Activated CD8-positive, alpha-beta T cell treated with anti-CD3 and anti-CD28 coated beads for 36 hours (primary cell): ENCODE measurements around the gene WIF1. TPM values are rescaled to one million over a fixed set of nuclear protein-coding genes. Genes with fewer than 3 reads are reported as not detected.

Experiments used
- ATAC-seq: fragments of 200-7000 bp; cut with Tn5 transposase; one replicate; pipeline ENCODE4 v1.10.0; 2021; ENCODE audit warnings: mild to moderate bottlenecking, moderate library complexity
- CTCF ChIA-PET: fragments of 350-600 bp; sonication (Branson Sonifier 250); formaldehyde crosslinking; loops from one replicate; lab custom pipeline; 2021; ENCODE audit warnings: antibody characterized with exemption; lab: Charles Lee
- POLR2A ChIA-PET: fragments of 350-600 bp; sonication (Branson Sonifier 250); formaldehyde crosslinking; loops from one replicate; lab custom pipeline; 2021; ENCODE audit warnings: antibody characterized with exemption; lab: Charles Lee
- DNase-seq: peaks from one replicate; pipeline ENCODE4 v3.0.0-alpha.2; 2020
- H3K27ac Mint-ChIP-seq: one replicate; pipeline ENCODE4 v1.8.0; 2021; ENCODE audit warnings: mild to moderate bottlenecking, mixed read lengths
- H3K27me3 Mint-ChIP-seq: one replicate; pipeline ENCODE4 v1.8.0; 2021; ENCODE audit warnings: mixed read lengths
- H3K36me3 Mint-ChIP-seq: one replicate; pipeline ENCODE4 v1.8.0; 2021; ENCODE audit warnings: low read depth, mixed read lengths
- H3K4me1 Mint-ChIP-seq: one replicate; pipeline ENCODE4 v1.8.0; 2021; ENCODE audit warnings: low read depth, mixed read lengths
- H3K4me3 Mint-ChIP-seq: one replicate; pipeline ENCODE4 v1.8.0; 2021; ENCODE audit warnings: mild to moderate bottlenecking, moderate library complexity, mixed read lengths
- H3K9me3 Mint-ChIP-seq: one replicate; pipeline ENCODE4 v1.8.0; 2021; ENCODE audit warnings: mixed read lengths
- intact Hi-C: fragments of 100-400 bp; cut with micrococcal nuclease; formaldehyde crosslinking; loops from one replicate; pipeline ENCODE4 v1.10.0; 2022
- total RNA-seq, 2 experiments: library from RNA; stranded (reverse); gene quantifications; one replicate each; pipeline ENCODE4 v1.2.3, GENCODE V29; 2021
- TF ChIP-seq, protein P1 (sequence below): fragments of 200-600 bp; IDR thresholded peaks from one replicate; pipeline ENCODE4 v1.8.0; 2022; ENCODE audit warnings: antibody characterized with exemption, mild to moderate bottlenecking

The WIF1 gene
- total RNA-seq, 2 experiments from 2014 or later = not detected

DNA sequence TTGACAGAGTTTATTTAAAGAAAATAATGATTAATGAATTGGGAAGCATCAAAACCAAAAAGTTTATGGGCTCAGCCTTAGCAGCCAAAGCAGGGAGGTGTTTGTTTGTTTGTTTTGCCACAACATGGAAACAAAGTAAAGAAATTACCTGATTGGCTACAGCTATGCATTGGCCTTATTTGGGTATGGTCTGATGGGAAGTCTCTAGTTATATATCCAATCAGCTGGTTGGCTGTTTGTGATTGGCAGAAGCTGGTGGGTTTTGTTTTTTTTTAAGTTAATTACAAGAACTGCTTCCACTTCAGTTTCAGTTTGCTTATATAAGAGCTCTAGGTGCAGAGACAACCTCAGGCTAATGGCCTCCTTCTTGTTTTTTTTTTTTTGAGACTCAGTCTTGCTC, 43.7 kb upstream of the WIF1 start:
- H3K27me3 Mint-ChIP-seq = peaks cover 13% of the 10 kb centered on the region
- H3K9me3 Mint-ChIP-seq = no peaks in the 10 kb centered on the region
- no peak overlapping the region for H3K27ac Mint-ChIP-seq
- TF ChIP-seq, protein P1, sequence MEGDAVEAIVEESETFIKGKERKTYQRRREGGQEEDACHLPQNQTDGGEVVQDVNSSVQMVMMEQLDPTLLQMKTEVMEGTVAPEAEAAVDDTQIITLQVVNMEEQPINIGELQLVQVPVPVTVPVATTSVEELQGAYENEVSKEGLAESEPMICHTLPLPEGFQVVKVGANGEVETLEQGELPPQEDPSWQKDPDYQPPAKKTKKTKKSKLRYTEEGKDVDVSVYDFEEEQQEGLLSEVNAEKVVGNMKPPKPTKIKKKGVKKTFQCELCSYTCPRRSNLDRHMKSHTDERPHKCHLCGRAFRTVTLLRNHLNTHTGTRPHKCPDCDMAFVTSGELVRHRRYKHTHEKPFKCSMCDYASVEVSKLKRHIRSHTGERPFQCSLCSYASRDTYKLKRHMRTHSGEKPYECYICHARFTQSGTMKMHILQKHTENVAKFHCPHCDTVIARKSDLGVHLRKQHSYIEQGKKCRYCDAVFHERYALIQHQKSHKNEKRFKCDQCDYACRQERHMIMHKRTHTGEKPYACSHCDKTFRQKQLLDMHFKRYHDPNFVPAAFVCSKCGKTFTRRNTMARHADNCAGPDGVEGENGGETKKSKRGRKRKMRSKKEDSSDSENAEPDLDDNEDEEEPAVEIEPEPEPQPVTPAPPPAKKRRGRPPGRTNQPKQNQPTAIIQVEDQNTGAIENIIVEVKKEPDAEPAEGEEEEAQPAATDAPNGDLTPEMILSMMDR = no peak
- no peaks in the 10 kb centered on the region for H3K36me3 Mint-ChIP-seq
- ChIA-PET POLR2A (no interaction called here), CTCF (interaction anchor here (0.9 kb wide), 1 partner anchor 67 kb away, joined by 3 read pairs; no protein-coding TSS in a partner anchor)
- H3K4me1 Mint-ChIP-seq = peaks cover 8% of the 10 kb centered on the region
- intact Hi-C loops = no loop called here
- ATAC-seq (no peak), DNase-seq (no peak)
- no peak overlapping the region for H3K4me3 Mint-ChIP-seq

DNA sequence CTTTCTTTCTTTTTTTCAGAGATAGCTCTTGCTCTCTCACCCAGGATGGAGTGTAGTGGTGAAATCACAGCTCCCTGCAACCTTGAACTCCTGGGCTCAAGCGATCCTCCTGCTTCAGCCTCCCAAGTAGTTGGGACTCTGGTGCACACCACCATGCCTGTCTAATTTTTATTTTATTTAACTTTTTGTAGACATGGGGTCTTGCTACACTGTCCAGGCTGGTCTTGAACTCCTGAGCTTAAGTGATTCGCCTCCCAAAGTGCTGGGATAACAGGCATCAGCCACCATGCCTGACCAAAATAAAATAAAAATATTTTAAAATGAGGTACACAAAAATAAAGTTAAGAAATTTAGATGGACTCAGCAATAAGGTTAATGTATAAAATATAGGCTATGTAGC, 43.1 kb upstream of the WIF1 start:
- intact Hi-C loops = no loop called here
- Mint-ChIP-seq H3K4me3 (no peak overlapping the region), H3K36me3 (no peaks in the 10 kb centered on the region), H3K9me3 (no peaks in the 10 kb centered on the region), H3K4me1 (peaks cover 8% of the 10 kb centered on the region), H3K27ac (no peak overlapping the region), H3K27me3 (peaks cover 15% of the 10 kb centered on the region)
- ChIA-PET CTCF (no interaction called here), POLR2A (no interaction called here)
- TF ChIP-seq, protein P1 = no peak
- ATAC-seq (no peak), DNase-seq (no peak)

DNA sequence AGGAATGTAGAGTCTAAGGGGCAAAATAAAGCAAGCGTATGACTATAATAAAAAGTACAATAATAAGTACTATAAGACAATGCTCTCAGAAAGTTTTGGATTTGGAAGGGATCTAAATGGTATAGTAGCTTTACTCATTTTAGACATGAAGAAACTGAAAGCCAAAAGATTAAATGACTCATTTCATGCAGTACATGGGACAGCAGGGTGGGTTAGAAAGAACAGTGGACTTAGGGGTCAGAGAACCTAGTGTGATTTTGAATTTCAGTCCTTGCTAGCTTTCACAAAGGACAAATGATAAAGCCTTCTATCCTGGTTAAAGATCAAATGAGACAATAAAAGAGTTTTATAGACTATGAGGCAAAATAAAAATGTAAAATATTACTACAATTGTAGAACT, 41.5 kb upstream of the WIF1 start:
- ChIA-PET CTCF (no interaction called here), POLR2A (no interaction called here)
- TF ChIP-seq, protein P1 = no peak
- intact Hi-C loops = no loop called here
- Mint-ChIP-seq H3K4me3 (no peak overlapping the region), H3K4me1 (peaks cover 3% of the 10 kb centered on the region), H3K27me3 (peaks cover 15% of the 10 kb centered on the region), H3K9me3 (no peaks in the 10 kb centered on the region), H3K36me3 (no peaks in the 10 kb centered on the region), H3K27ac (no peak overlapping the region)
- peak; percentile 55 for ATAC-seq
- DNase-seq = no peak

DNA sequence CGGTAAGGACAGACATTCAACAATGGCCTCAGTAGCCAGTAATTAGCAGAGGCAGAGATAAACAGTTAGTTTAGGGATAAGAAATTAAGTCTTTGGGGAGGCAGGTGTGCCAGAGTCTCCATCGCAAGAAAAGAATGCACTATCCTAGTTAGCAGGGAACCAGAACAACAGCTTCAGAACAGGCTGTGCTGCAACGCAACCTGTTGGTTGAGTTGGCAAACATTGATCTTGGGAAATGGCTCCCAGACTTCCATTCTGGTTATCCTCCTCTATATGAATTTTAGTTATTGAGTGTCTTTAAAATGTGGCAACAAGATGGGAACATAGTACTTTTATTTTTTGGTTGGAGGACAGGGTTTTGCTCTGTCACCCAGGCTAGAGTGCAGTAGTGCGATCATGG, 36.0 kb upstream of the WIF1 start:
- ChIA-PET POLR2A (interaction anchor here (1.5 to 1.8 kb wide), 3 partner anchors 10 to 76 kb away, joined by 3 to 8 read pairs (median 4); partner anchors contain the start of gene LEMD3), CTCF (interaction anchor here (1.4 to 4.1 kb wide), 4 partner anchors 12 to 77 kb away, joined by 4 to 15 read pairs (median 5); partner anchors contain the start of gene LEMD3)
- peak overlapping the region; percentile 85 for H3K27ac Mint-ChIP-seq
- no peaks in the 10 kb centered on the region for H3K9me3 Mint-ChIP-seq
- H3K4me1 Mint-ChIP-seq = peaks cover 17% of the 10 kb centered on the region
- intact Hi-C loops = no loop called here
- DNase-seq = no peak
- peak overlapping the region; percentile 45 for H3K4me3 Mint-ChIP-seq
- TF ChIP-seq, protein P1 = no peak
- H3K27me3 Mint-ChIP-seq = peaks cover 11% of the 10 kb centered on the region
- ATAC-seq = no peak
- no peaks in the 10 kb centered on the region for H3K36me3 Mint-ChIP-seq

DNA sequence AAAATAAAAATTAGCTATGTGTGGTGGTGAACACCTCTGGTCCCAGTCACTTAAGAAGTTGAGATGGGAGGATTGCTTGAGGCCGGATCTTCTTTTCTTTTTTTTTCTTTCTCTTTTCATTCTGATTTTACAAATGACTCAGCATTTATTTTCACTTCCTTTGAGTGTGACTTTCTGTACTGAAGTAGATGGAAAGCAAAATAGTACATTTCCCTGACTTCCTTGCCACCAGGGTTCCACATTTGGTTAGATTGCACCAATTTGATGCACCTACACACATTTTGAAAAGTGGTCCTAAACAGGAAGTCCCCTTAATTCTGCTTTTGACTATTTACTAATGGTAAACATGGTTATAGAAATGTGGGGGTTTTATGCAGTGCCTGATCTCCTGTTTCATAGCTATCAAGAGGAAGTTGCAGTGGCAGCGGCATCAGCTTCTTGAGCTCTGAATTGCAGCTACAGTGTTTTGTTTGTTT, 35.3 kb upstream of the WIF1 start:
- Mint-ChIP-seq H3K27me3 (peaks cover 11% of the 10 kb centered on the region), H3K4me3 (peak overlapping the region; percentile 45), H3K27ac (peak overlapping the region; percentile 85), H3K9me3 (no peaks in the 10 kb centered on the region), H3K4me1 (peaks cover 17% of the 10 kb centered on the region), H3K36me3 (no peaks in the 10 kb centered on the region)
- intact Hi-C loops = no loop called here
- CTCF ChIA-PET = interaction anchor here (0.7 to 4.1 kb wide), 6 partner anchors 12 to 77 kb away, joined by 3 to 15 read pairs (median 4); partner anchors contain the start of gene LEMD3
- ATAC-seq (peak; percentile 82), DNase-seq (peak; percentile 54)
- POLR2A ChIA-PET = interaction anchor here (1.5 to 1.8 kb wide), 3 partner anchors 11 to 76 kb away, joined by 3 to 8 read pairs (median 4); partner anchors contain the start of gene LEMD3
- TF ChIP-seq, protein P1 = no peak
